Adipose tissue (tissue), 3 donors: ENCODE data around the gene TSEN34. TPM values are rescaled to one million over a fixed set of nuclear protein-coding genes. Genes with fewer than 3 reads are reported as not detected.
"Not testable (repeated sequence)": the region's sequence is repeated elsewhere in the genome, so short reads cannot be mapped to it uniquely, and the experiment has no call there.

Experiments
- H3K27ac ChIP-seq: one replicate; pipeline ENCODE4 v1.5.1; 2013; ENCODE audit warnings: low read depth, low read length
- WGBS, 3 donors: extraction: QIAGEN DNeasy Blood & Tissue Kit; methylation state at CpG; one replicate each; pipeline ENCODE4 v1.1.7; 2013; 5-methylcytosine and 5-hydroxymethylcytosine counted together
- polyA plus RNA-seq, 3 donors: library from polyadenylated mRNA; stranded (reverse); fragments of 200-250 nt; gene quantifications; one replicate each; pipeline ENCODE4 v1.2.3, GENCODE V29; 2013
- donor health status: healthy with polysubstance abuse.
- donor health status: Bipolar disorder and iron deficiency.
- donor health status: healthy.

TSEN34 gene
- polyA plus RNA-seq, 3 donors = 32.8 to 45.0 (median 39.6) TPM

GRCh38 chr19:54179921-54180461 is 11.1 kb upstream of the TSEN34 start:
- no peak overlapping the region for H3K27ac ChIP-seq
- WGBS, 3 donors = 33 to 64% (median 58%) methylated on average over 10 of the region's 10 CpGs

DNA sequence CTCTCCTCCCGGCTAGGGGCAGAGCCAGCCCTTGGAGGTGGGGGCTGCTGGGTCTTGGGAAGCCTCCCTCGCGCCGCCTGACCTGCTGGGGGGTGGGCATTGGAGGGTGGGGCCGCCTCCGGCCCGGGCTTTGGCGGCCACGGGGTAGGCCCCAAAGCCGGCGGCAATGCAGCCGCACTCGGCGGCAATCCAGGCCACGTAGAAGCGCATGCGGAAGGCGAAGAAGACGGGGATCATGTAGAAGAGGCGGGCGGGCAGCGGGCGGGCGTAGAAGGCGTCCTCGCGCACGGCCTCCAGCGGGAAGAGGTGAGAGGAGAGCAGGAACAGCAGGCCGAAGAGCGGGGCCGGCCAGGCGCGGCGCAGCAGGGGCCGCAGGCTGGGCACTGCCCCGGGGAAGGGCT is 10.4 kb upstream of the TSEN34 start:
- H3K27ac ChIP-seq = no peak overlapping the region
- 91 to 96% (median 96%) methylated on average over 28 to 37 of the region's 37 CpGs for whole genome bisulfite sequencing, 3 donors

DNA sequence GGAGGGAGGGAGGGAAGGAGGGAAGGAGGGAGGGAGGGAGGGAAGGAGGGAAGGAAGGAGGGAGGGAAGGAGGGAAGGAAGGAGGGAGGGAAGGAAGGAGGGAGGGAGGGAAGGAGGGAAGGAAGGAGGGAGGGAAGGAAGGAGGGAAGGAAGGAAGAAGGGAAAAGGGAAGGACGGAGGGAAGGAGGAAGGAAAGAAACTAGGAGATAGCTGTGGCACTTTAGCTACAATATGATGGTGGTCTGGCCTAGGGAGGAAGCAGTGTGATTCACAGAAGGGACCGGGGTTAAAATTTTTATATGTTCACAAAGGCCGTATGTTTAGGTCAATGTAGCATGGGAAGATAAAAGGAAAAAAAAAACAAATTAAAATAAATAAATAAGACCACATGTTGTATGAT is 9.2 kb upstream of the TSEN34 start:
- 84 to 89% (median 85%) methylated on average over 3 of the region's 3 CpGs for WGBS, 3 donors
- H3K27ac ChIP-seq = not testable (repeated sequence)

DNA sequence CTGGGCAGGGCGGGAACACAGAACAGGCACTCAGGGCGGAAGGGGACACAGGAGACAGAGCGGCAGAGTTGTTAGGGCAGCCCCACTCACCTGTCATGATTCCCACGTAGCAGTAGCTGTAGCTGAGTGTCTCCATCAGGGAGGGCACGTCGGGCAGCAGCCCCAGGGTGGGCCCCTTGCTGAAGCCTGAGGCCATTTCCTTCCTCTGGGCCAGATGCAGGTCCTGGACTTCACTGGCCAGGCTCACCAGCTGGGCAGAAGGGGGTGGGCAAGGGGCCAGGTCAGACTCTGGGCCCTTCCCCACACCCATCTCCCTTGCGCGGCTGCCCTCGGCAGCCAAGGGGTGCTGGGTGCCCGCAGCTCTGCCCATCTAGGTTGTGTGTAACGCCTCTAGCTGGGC is 7.7 kb upstream of the TSEN34 start:
- H3K27ac ChIP-seq = no peak overlapping the region
- WGBS, 3 donors = 41 to 86% (median 83%) methylated on average over 11 of the region's 11 CpGs

GRCh38 chr19:54186351-54186750 is 4.8 kb upstream of the TSEN34 start:
- H3K27ac ChIP-seq = no peak overlapping the region
- 59 to 89% (median 84%) methylated on average over 8 of the region's 8 CpGs for WGBS, 3 donors

- WGBS, 3 donors = 46 to 86% (median 82%) methylated on average over 11 of the region's 11 CpGs
- no peak overlapping the region for H3K27ac ChIP-seq
Observed at GRCh38 chr19:54186934-54187381, 4.2 kb upstream of the TSEN34 start.

GRCh38 chr19:54188215-54188871 is 2.8 kb upstream of the TSEN34 start:
- 15 to 24% (median 18%) methylated on average over 12 of the region's 12 CpGs for WGBS, 3 donors
- no peak overlapping the region for H3K27ac ChIP-seq

DNA sequence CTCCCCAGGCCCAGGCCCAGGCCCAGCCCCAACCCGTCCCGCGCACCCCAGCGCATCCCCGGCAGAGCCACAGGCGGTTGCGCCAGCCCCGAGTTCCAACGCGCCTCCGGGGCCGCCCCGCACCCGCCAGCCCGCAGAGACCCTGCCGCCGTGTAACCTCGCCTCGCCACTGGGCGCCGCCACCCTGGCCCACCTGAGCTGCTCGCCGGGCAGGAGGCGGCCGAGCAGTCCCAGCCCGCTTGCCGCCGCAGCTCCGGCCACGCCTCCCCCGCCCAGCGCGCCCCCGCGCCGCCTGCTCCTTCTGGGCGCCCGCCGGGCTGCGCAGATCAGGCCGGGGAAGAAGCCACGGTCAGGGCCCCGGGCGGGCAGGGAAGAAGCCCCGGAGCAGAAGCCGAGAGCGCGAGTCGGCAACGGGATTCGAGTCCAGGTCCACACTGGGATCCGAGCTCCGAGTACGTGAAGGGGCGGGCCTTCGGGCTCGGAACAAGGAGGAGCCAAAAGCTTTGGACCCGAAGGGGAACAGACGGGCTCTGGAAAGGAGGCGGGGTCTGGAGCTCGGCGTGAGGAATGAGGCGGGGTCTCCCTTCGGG is 1.9 kb upstream of the TSEN34 start, which contains the start of gene MBOAT7:
Gene MBOAT7, minus strand, starts transcription at position 436 of the 590 bp plus-strand sequence. CDS start 1,072 bp downstream, outside the sequence.
- peak within 1 kb of the TSS; percentile 83 for H3K27ac ChIP-seq
- WGBS, 3 donors = 0 to 1% (median 0%) methylated on average over 42 to 64 of the region's 64 CpGs

GRCh38 chr19:54189735-54190502 is 1.2 kb upstream of the TSEN34 start:
- H3K27ac ChIP-seq = peak overlapping the region; percentile 82
- WGBS, 3 donors = 0 to 1% (median 0%) methylated on average over 60 to 65 of the region's 65 CpGs

DNA sequence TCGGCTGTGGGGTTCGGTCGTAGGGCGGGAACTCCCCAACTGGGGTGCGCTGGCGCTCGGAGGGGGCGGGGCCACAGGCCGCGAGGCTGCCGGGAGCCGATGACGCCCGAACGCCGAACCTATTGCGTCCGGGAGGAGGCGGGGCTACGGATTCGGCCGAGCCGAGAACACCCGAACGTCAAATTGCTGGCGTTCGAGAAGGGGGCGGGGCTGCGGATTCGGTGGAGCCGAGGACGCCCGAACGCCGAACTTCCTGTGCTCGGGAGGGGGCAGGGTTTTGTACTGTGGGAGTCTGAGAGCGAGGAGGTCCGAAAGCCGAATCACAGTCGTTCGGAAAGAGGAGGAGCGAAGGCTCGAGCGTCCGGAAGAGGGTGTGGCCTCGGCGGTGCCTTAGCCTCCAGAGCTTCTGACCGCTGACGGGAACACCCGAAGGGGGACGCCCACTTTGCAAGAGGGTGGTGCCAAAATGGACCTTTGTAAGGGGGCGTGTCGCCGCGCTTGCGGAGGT is 551 bp upstream of the TSEN34 start:
- H3K27ac ChIP-seq = peak overlapping the region; percentile 82
- WGBS, 3 donors = 0% methylated on average over 49 to 56 of the region's 56 CpGs

DNA sequence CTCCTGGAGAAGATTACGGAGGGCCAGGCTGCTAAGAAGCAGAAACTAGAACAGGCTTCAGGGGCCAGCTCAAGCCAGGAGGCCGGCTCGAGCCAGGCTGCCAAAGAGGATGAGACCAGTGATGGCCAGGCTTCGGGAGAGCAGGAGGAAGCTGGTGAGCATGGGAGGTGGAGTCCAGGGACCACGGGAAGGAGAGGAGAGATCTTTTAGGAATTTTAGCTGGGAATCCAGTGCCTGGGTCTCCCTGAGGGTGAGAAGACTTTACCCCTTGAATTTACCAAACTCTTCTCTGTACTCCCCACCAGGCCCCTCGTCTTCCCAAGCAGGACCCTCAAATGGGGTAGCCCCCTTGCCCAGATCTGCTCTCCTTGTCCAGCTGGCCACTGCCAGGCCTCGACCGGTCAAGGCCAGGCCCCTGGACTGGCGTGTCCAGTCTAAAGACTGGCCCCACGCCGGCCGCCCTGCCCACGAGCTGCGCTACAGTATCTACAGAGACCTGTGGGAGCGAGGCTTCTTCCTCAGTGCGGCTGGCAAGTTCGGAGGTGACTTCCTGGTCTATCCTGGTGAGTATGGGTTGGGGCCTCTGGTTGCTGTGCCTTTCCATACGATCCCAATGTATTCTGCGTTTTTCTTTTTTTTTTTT is 824 bp downstream of the TSEN34 start:
- WGBS, 3 donors = 60 to 66% (median 65%) methylated on average over 19 of the region's 19 CpGs
- H3K27ac ChIP-seq = peak overlapping the region; percentile 80

DNA sequence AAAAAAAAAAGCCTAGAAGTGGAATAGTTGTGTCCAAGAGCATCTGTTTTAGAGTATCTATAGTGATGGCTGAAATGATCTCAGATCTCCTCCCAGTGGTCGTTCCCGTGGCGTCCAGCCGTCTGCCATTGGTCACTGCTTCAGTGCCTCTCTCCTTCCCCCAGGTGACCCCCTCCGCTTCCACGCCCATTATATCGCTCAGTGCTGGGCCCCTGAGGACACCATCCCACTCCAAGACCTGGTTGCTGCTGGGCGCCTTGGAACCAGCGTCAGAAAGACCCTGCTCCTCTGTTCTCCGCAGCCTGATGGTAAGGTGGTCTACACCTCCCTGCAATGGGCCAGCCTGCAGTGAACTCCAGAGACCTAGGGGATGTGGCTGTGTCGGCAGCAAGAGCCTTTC is 1.9 kb downstream of the TSEN34 start:
- H3K27ac ChIP-seq = no peak overlapping the region
- WGBS, 3 donors = 90 to 95% (median 95%) methylated on average over 11 of the region's 11 CpGs

DNA sequence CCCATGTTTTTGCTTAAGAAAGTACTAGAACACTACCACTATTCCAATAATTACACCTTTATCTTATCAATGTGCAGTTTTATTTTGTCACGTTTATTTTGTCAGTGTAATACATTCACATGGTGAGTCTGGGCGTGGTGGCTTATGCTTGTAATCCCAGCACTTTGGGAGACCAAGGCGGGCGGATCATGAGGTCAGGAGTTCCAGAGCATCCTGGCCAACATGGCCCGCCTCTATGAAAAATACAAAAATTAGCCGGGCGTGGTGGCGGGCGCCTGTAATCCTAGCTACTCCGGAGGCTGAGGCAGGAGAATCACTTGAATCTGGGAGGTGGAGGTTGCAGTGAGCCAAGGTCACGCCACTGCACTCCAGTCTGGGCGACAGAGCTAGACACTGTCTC is 3.4 kb downstream of the TSEN34 start:
- WGBS, 3 donors = 89 to 96% (median 95%) methylated on average over 12 of the region's 12 CpGs
- not testable (repeated sequence) for H3K27ac ChIP-seq

- WGBS, 3 donors = 93 to 95% (median 94%) methylated on average over 7 of the region's 7 CpGs
Observed at GRCh38 chr19:54196536-54196935, 5.4 kb downstream of the TSEN34 start.

DNA sequence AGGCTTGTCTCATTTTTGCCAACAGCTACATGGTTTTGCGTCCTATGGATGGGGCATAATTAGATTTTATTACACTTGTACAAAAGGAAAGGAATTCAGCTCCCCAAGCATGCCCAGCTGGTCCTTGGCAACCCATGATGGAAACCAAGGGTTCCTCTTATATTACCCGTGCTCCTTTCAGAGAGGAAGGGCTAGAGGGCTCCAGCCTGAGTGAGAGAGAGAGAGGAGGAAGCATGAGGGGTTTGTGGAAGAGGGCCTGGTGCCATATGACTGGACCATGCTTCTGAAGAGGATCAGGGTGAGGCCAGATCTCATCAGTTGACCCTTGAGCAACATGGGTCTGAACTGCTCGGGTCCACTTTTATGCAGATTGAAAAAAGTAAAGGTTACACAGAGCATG is 6.0 kb downstream of the TSEN34 start:
- WGBS, 3 donors = 75 to 86% (median 79%) methylated on average over 3 of the region's 3 CpGs
- H3K27ac ChIP-seq = no peak overlapping the region

More at GRCh38 chr19:54196536-54196935, 5.4 kb downstream of the TSEN34 start:
- no peak overlapping the region for H3K27ac ChIP-seq

GRCh38 chr19:54199401-54199800 is 8.3 kb downstream of the TSEN34 start:
- 90 to 92% (median 90%) methylated on average over 16 of the region's 16 CpGs for WGBS, 3 donors
- H3K27ac ChIP-seq = no peak overlapping the region

GRCh38 chr19:54201172-54201701 is 10.1 kb downstream of the TSEN34 start:
- WGBS, 3 donors = 2 to 3% (median 2%) methylated on average over 28 of the region's 28 CpGs
- H3K27ac ChIP-seq = peak overlapping the region; percentile 91

DNA sequence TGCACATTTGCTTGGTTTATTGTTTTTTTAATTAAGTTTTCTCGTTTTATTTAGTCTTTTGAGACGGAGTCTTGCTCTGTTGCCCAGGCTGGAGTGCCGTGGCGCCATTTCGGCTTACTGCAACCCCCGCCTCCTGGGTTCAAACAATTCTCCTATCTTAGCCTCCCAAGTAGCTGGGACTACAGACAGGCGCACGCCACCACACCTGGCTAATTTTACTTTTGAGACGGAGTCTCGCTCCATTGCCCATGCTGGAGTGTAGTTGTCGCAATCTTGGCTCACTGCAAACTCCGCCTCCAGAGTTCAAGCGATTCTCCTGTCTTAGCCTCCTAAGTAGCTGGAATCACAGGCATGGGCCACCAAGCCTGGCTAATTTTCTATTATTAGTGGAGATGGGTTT is 10.9 kb downstream of the TSEN34 start:
- 51 to 80% (median 63%) methylated on average over 13 of the region's 13 CpGs for WGBS, 3 donors
- H3K27ac ChIP-seq = no peak overlapping the region
